LHCN-M2 (cell line): ENCODE measurements around the gene WDR46. TPM values are rescaled to one million over a fixed set of nuclear protein-coding genes. Genes with fewer than 3 reads are reported as not detected.

ENCODE experiments used
- DNase-seq: peaks from one replicate; pipeline ENCODE4 v3.0.0-alpha.2; 2012; ENCODE audit warnings: low read depth
- total RNA-seq: library from RNA; depleted of rRNA; stranded (reverse); fragments of >200 nt; gene quantifications from 2 replicates; pipeline ENCODE4 v1.2.3, GENCODE V29; 2014

WDR46 gene
- total RNA-seq, 1 experiment from 2014 or later = 98.3 TPM

DNA sequence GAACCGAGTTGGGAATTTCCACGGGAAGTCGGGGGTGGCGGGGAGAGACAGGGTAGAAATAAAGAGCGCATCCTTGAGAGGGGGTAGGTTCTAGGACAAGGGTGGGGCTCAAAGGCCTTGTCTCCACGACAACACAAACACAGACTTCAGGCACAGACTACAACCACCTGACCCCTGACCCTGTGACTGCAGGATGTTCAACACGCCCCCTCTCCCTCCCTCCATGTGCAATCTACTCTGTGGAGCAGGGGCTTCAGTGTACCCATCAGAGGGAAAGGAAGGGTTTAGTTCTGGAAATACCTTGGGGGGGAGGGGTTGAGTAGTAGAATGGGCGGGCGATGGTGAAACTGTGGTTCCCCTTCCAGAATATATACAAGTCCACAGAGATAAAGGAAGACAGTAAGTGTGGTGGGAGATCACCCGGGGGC, 25.5 kb upstream of the WDR46 start:
- peak; percentile 77 for DNase-seq

- peak; percentile 53 for DNase-seq
Observed at GRCh38 chr6:33313709-33314514, 24.9 kb upstream of the WDR46 start, which contains the start of gene TAPBP. TSS of gene TAPBP (minus strand) at chr6:33314078. CDS start at chr6:33314041, 37 bp downstream.

DNA sequence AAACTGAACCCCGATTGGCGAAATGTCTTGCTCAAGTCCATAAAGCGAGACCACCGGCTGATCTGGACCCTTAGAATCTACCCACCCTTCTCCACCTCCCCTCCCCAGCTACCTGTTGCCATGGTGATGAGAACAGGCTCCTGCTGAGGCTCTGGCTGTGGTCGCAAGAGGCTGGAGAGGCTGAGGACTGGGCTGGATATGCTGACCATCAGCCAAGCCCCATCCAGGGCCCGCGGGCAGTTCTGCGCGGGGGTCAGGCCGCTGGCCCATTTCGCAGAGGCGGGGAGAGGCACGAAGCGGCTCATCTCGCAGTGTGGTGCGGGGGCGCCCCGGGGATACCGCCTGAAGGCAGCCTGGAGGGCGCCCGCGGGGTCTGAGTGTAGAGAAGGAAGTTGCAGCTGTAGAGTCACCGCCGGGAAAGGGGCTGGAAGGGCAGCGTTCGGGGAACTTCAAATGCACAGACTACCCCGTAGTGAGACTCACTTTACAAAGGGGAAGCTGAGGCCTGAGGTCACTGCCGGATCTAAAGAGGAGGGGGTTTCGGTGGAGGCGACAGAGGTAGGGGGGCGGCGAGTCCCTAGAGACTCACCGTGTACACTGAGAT, 24.2 kb upstream of the WDR46 start:
- DNase-seq = peak; percentile 23

DNA sequence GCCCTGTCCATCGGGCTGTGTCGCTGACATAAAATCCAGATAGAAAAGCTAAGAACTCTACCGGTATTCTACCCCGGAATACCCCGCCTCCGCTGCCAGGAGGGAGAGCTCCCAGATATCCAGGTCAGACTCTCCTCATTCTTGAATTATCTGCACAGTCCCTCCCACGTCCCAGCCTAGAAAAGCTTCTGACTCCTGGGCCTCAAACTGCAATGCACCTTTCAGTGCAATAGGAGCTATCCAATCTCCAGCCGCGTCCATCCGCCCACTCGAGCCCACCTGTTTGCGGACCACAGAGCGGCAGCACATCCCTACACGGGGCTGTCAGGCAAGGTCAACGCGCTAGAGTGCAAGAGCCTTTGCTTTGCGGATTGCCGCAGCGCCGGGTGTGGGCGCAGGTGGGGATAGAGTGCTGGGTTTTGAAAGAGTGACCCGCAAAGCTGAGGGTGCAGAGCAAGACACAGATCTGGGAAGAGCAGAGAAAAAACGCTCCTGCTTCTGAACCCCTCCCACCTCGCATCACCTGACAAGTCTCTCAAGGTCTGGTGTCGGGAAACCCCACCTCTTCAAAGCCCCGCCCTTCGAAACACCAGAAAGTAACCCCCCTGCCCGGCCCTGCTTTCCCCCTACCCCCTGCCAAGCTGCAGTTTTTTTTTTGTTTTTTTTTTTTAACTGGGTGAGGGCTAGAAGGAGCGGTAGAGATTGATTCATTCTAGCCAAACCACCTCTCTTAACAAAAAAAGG, 23.5 kb upstream of the WDR46 start:
- peak; percentile 51 for DNase-seq

GRCh38 chr6:33306356-33306755, 17.3 kb upstream of the WDR46 start:
- DNase-seq = no peak

GRCh38 chr6:33305052-33305451, 16.0 kb upstream of the WDR46 start:
- no peak for DNase-seq

DNA sequence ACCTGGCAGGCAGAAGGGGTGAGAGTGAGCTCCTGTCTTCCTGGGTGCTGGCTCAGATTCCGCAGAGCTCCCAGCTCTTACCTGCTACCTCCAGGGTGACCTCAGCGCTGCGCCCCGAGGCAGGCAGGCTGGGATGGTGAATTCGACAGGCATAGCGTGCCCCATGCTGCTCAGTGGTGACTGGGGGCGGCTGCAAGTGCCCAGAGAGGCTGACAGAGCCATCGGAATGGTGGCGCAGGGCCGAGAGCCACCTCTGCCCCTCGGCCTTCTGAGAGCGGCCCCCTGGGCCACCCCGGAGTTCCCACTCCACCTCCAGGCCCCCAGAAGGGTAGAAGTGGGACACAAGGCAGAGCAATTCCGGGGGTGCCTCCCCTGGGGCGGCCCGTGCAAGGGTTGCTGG, 15.2 kb upstream of the WDR46 start:
- DNase-seq = no peak

DNA sequence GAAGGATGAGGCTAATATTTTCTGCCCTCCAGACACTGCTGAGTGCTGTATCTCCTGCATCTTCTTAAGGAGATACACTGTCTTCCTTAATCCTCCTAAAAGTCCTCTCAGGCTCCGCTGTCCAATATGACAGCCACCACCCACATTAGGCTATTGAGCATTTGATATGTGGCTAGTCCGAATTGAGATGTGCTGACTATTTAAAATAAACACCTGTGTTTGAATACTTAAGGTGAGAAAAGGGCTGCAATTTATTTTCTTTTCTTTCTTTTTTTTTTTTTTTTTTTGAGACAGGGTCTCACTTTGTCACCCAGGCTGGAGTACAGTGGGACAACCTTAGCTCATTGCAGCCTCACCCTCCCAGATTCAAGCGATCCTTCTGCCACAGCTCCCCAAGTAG, 12.8 kb upstream of the WDR46 start:
- DNase-seq = no peak

GRCh38 chr6:33299237-33299944, 10.4 kb upstream of the WDR46 start:
- DNase-seq = peak; percentile 92

DNA sequence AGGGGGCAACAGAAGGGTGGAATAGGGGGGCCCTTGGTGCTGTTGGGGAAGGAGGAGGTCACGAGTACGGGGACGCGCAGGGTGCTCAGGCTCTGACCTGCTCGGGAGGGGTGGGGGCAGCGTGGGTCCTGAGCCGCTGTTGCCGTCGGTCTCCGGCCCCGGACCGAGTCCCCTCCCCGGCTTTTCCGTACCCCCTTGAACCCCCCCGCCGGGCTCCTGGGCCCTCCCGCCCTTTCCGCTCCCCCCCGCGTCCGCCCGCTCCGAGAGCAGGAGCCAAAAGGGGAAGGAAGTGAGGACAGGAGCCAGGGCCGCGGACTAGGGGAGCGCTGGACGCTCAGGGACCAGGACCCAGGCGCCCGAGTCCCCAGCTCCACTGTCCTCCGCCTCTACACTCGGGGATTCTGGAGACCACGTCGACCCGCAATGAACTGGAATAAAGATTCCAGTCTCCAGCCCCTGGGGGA, 9.8 kb upstream of the WDR46 start, which contains the start of gene RGL2:
RGL2 (minus strand) TSS at position 170 of the 464 bp plus-strand sequence. CDS start 332 bp downstream, outside the sequence.
- peak; percentile 61 for DNase-seq

DNA sequence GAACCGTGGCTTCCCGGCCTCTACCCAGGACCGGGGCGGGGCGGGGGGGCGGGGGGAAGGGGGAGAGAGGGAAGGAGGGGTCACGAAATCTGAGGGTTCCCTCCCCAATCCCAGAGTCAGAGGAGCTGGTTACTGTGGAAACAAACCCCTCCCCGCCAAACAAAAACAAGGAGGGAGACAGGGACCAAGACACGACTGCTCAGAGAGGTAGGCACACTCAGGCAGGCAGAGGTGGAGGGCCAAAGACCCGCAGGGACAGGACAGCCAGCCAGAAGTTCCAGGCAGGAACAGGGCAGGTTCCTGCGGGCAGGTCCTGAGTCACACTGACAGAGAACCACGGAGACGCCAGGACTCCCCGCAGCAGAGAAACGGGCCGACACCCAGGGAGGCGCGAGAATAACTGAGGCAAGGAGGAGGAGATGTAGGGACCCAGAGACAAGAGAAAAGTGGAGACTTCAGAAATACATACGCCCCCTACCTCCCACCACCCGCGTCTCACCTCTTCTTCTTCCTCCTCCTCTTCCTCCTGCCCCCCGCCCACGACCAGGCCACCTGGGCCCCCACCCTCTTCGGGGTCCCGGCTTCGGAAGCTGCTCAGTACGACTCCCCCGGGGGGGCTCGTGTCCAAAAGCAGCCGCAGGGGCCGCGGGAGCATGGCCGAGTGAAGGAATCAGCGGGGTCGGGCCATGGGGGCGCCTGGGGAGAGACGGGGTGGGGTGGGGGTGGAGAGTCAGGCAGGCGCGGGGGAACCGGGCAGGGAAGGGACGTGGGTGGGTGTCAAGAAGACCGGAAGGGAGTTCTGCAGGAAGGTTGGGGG, 9.1 kb upstream of the WDR46 start:
- peak; percentile 87 for DNase-seq

GRCh38 chr6:33297406-33297955, 8.4 kb upstream of the WDR46 start:
- DNase-seq = no peak

GRCh38 chr6:33296797-33297405, 7.9 kb upstream of the WDR46 start:
- DNase-seq = no peak

DNA sequence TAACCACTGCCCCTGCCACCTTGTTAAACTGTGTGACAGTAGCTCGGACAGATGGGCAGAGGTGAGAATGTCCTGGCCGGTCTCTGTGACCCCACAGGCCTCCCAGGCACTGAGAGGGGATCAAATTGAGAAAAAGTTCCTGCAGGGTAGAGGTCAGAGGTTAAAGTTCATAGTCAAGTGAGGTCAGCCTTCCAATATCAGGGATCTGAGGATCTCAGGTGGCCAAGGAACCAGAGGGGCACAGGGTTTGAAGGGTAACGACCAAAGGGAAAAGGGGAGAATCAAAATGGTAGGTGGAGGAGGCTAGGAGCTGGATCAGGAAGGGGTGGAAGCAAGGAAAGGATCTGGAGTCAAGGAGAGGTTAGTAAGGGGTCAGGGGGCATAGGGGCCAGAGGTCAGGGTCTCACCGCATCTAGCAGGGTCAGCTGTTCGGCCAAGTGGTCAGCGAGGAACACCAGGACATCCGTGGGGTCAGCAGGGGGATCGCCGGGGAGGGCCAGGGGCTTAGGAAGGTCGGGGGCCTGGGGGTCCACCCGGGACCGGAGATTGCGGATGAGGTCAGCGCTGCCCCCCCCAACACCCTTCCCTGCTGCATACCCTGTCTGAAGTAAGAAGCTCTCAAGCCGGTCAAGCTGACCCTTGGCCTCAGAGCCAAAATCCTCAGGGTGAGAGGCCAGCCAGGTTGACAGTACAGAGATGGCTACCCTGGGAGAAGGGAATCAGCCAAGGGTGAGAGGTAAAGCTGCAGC, 6.8 kb upstream of the WDR46 start:
- DNase-seq = no peak

- DNase-seq = no peak
Observed at GRCh38 chr6:33294086-33294823, 5.2 kb upstream of the WDR46 start.

DNA sequence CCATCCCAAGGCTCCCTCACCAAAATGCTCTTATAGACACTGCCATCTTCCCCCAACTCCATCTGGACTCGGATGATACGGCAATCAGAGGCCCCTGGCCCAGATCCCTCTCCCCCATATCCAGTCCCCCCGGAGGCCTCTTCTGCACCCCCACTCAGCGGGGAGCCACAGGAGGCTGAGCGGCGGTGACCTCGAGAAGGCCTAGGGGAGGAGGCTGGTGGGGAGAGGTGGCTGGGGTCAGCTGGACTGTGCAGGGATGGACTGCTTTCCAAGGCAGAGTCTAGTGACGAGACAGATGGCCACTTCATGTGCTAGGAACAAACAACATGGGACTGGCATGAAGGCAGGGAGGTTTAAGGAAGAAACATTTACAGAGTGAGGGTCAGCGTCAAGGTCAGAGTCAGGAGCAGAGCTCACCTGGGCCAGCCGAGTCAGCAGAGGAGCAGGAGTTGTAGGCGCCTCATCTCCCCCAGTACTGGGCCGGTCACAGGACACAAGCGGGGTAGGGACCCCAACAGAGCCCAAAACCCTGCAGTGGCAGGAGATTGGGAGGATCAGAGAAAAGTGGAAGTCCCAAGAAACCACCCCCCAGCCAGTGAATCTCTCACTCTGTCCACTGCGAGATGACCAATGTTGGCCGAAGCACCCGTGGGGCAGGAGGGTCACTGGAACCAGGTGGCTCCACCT, 4.1 kb upstream of the WDR46 start:
- DNase-seq = no peak

DNA sequence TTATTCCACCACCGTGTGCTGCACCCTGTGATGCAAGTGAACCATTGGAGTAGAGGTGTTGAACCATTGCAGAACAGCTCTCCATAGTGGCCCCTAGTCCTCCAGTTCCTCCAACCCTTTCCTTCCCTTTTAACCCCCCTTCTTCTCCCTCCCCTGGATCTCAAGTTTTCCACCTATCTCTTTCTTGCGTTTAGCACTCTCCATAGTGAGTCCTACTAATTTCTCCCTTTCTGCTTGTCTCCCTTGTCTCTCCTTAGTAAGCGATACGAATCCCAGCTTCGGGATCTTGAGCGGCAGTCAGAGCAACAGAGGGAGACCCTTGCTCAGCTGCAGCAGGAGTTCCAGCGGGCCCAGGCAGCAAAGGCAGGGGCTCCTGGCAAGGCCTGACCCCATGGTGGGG, 1.4 kb upstream of the WDR46 start:
- no peak for DNase-seq
